HEK293 (cell line): ENCODE results near the gene MYLK3.

Experiments used
- BCL11A ChIP-seq: fragments of 450-650 bp; formaldehyde crosslinking; IDR thresholded peaks from 2 replicates; pipeline ENCODE4 v1.5.1; 2016; ENCODE audit warnings: low read depth, missing biosample characterization, missing genetic modification characterization
- GLIS2 ChIP-seq: fragments of 450-650 bp; formaldehyde crosslinking; IDR thresholded peaks from 2 replicates; pipeline ENCODE4 v1.5.1; 2016; ENCODE audit warnings: missing biosample characterization, missing genetic modification characterization
- IKZF3 ChIP-seq: fragments of 450-650 bp; IDR thresholded peaks from 2 replicates; pipeline ENCODE4 v1.5.0; 2018; ENCODE audit warnings: missing biosample characterization, mild to moderate bottlenecking, missing genetic modification characterization, moderate library complexity
- MZF1 ChIP-seq: fragments of 450-650 bp; formaldehyde crosslinking; IDR thresholded peaks from 2 replicates; pipeline ENCODE4 v1.5.1; 2017; ENCODE audit warnings: missing biosample characterization, missing genetic modification characterization, borderline replicate concordance
- PRDM1 ChIP-seq: fragments of 450-650 bp; formaldehyde crosslinking; IDR thresholded peaks from 2 replicates; pipeline ENCODE4; 2016; ENCODE audit warnings: missing biosample characterization, missing genetic modification characterization
- SP2 ChIP-seq: fragments of 450-650 bp; formaldehyde crosslinking; IDR thresholded peaks from 2 replicates; pipeline ENCODE4 v1.5.1; 2016; ENCODE audit warnings: missing biosample characterization, missing genetic modification characterization
- YY1 ChIP-seq: fragments of 450-650 bp; formaldehyde crosslinking; IDR thresholded peaks from 2 replicates; pipeline ENCODE4 v1.5.1; 2018; ENCODE audit warnings: missing biosample characterization, missing genetic modification characterization
- ZFP3 ChIP-seq: fragments of 450-650 bp; formaldehyde crosslinking; IDR thresholded peaks from 2 replicates; pipeline ENCODE4 v1.5.1; 2016; ENCODE audit warnings: low read depth, missing biosample characterization, missing genetic modification characterization
- ZNF155 ChIP-seq: fragments of 450-650 bp; formaldehyde crosslinking; IDR thresholded peaks from 2 replicates; pipeline ENCODE4 v1.5.1; 2016; ENCODE audit warnings: missing biosample characterization, missing genetic modification characterization
- ZNF214 ChIP-seq: fragments of 450-650 bp; formaldehyde crosslinking; IDR thresholded peaks from 2 replicates; pipeline ENCODE4 v1.5.1; 2017; ENCODE audit warnings: missing biosample characterization, mild to moderate bottlenecking, missing genetic modification characterization, borderline replicate concordance
- ZNF274 ChIP-seq, 2 experiments: fragments of 200-500 bp in 1 of 2; fragments of 450-650 bp in 1 of 2; sonication (Bioruptor generic) in 1 of 2; formaldehyde crosslinking in 1 of 2; IDR thresholded peaks; 2 replicates each; pipeline versions ENCODE4 v1.5.1 to v1.6.1; 2014 to 2016; ENCODE audit warnings: borderline replicate concordance in 1 of 2, inconsistent platforms in 1 of 2, low read length in 1 of 2, missing biosample characterization in 1 of 2, missing genetic modification characterization in 1 of 2
- ZNF311 ChIP-seq: fragments of 450-650 bp; formaldehyde crosslinking; IDR thresholded peaks from 2 replicates; pipeline ENCODE4 v1.5.1; 2017; ENCODE audit warnings: missing biosample characterization, missing genetic modification characterization, borderline replicate concordance
- ZNF324 ChIP-seq: fragments of 450-650 bp; formaldehyde crosslinking; IDR thresholded peaks from 2 replicates; pipeline ENCODE4 v1.5.1; 2016; ENCODE audit warnings: missing biosample characterization, missing genetic modification characterization
- ZNF366 ChIP-seq: fragments of 450-650 bp; formaldehyde crosslinking; conservative IDR thresholded peaks from 2 replicates; pipeline ENCODE4 v1.5.1; 2016; ENCODE audit warnings: missing biosample characterization, missing genetic modification characterization
- ZNF530 ChIP-seq: fragments of 450-650 bp; formaldehyde crosslinking; IDR thresholded peaks from 2 replicates; pipeline ENCODE4 v1.5.1; 2016; ENCODE audit warnings: low read depth, missing biosample characterization, missing genetic modification characterization
- ZNF596 ChIP-seq: fragments of 450-650 bp; IDR thresholded peaks from 2 replicates; pipeline ENCODE4 v1.5.0; 2018; ENCODE audit warnings: missing biosample characterization, mild to moderate bottlenecking, missing genetic modification characterization, moderate library complexity
- ZNF626 ChIP-seq: fragments of 450-650 bp; sonication (Bioruptor Pico); formaldehyde crosslinking; IDR thresholded peaks from 2 replicates; pipeline ENCODE4 v1.5.1; 2018; ENCODE audit warnings: missing biosample characterization, missing genetic modification characterization, inconsistent platforms
- ZNF658 ChIP-seq: fragments of 450-650 bp; formaldehyde crosslinking; IDR thresholded peaks from 2 replicates; pipeline ENCODE4; 2016; ENCODE audit warnings: missing biosample characterization, missing genetic modification characterization
- ZNF660 ChIP-seq: fragments of 450-650 bp; IDR thresholded peaks from 2 replicates; pipeline ENCODE4 v1.5.1; 2018; ENCODE audit warnings: missing biosample characterization, mild to moderate bottlenecking, missing genetic modification characterization
- ZNF776 ChIP-seq: fragments of 450-650 bp; formaldehyde crosslinking; IDR thresholded peaks from 2 replicates; pipeline ENCODE4 v1.5.0; 2017; ENCODE audit warnings: missing biosample characterization, missing genetic modification characterization, borderline replicate concordance
- ZNF843 ChIP-seq: fragments of 450-650 bp; formaldehyde crosslinking; IDR thresholded peaks from 2 replicates; pipeline ENCODE4 v1.5.1; 2016; ENCODE audit warnings: missing biosample characterization, missing genetic modification characterization
- ZSCAN23 ChIP-seq: fragments of 450-650 bp; formaldehyde crosslinking; IDR thresholded peaks from 2 replicates; pipeline ENCODE4 v1.5.1; 2016; ENCODE audit warnings: missing biosample characterization, missing genetic modification characterization
- TF ChIP-seq, protein P1 (sequence below): fragments of 450-650 bp; IDR thresholded peaks from 2 replicates; pipeline ENCODE4 v1.5.1; 2018; ENCODE audit warnings: missing biosample characterization, mild to moderate bottlenecking, missing genetic modification characterization
- TF ChIP-seq, protein P2 (sequence below): fragments of 450-650 bp; formaldehyde crosslinking; IDR thresholded peaks from 2 replicates; pipeline ENCODE4 v1.5.1; 2017; ENCODE audit warnings: missing biosample characterization, missing genetic modification characterization
- TF ChIP-seq, protein P3 (sequence below): fragments of 450-650 bp; formaldehyde crosslinking; IDR thresholded peaks from 2 replicates; pipeline ENCODE4 v1.5.1; 2016; ENCODE audit warnings: missing biosample characterization, missing genetic modification characterization
- TF ChIP-seq, protein P4 (sequence below): fragments of 450-650 bp; formaldehyde crosslinking; IDR thresholded peaks from 2 replicates; pipeline ENCODE4 v1.5.1; 2016; ENCODE audit warnings: missing biosample characterization, missing genetic modification characterization
- TF ChIP-seq, protein P5 (sequence below): fragments of 450-650 bp; formaldehyde crosslinking; IDR thresholded peaks from 2 replicates; pipeline ENCODE4 v1.5.1; 2016; ENCODE audit warnings: missing biosample characterization, missing genetic modification characterization
- TF ChIP-seq, protein P6 (sequence below): fragments of 450-650 bp; formaldehyde crosslinking; IDR thresholded peaks from 2 replicates; pipeline ENCODE4 v1.5.1; 2017; ENCODE audit warnings: missing biosample characterization, missing genetic modification characterization

MYLK3 gene

DNA sequence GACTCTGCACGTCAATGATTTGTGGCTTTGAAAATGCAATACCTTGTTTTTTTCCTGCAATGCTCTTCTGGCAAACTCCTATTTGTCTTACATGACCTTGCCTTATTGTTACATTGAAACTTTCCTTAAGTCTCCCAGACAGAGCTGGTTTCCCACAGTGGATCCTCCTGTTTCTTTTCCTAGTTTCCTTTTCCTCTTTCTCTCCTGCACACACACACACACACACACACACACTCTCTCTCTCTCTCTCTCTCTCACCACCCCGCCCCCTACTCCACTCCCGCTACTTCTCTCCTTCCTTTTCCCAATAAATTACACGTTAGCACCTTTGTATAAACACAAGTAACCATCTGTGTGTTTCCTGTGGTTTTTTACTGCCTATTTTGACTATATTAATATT, 56.4 kb downstream of the MYLK3 start (continued):
- no peak for TF ChIP-seq ZNF274 (IDR thresholded peaks at IDR 0.05; ENCODE audit: low read length)
- no peak for TF ChIP-seq ZNF274 (tag by site-specific recombination; IDR thresholded peaks at IDR 0.05; ENCODE audit: borderline replicate concordance)
- TF ChIP-seq IKZF3 (tag by site-specific recombination): no peak
- TF ChIP-seq ZNF596: 0 out of 2 replicates have a peak, but pooled peaks have one; percentile 17
- TF ChIP-seq ZNF155 (tag by site-specific recombination): no peak
- TF ChIP-seq, protein P1, sequence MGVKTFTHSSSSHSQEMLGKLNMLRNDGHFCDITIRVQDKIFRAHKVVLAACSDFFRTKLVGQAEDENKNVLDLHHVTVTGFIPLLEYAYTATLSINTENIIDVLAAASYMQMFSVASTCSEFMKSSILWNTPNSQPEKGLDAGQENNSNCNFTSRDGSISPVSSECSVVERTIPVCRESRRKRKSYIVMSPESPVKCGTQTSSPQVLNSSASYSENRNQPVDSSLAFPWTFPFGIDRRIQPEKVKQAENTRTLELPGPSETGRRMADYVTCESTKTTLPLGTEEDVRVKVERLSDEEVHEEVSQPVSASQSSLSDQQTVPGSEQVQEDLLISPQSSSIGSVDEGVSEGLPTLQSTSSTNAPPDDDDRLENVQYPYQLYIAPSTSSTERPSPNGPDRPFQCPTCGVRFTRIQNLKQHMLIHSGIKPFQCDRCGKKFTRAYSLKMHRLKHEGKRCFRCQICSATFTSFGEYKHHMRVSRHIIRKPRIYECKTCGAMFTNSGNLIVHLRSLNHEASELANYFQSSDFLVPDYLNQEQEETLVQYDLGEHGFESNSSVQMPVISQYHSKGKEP (tag by site-specific recombination): 0 out of 2 replicates have a peak, but pooled peaks have one; percentile 12
- no peak for TF ChIP-seq GLIS2
- TF ChIP-seq BCL11A: no peak
- TF ChIP-seq, protein P2, sequence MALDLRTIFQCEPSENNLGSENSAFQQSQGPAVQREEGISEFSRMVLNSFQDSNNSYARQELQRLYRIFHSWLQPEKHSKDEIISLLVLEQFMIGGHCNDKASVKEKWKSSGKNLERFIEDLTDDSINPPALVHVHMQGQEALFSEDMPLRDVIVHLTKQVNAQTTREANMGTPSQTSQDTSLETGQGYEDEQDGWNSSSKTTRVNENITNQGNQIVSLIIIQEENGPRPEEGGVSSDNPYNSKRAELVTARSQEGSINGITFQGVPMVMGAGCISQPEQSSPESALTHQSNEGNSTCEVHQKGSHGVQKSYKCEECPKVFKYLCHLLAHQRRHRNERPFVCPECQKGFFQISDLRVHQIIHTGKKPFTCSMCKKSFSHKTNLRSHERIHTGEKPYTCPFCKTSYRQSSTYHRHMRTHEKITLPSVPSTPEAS (tag by site-specific recombination): peak; percentile 89
- no peak for TF ChIP-seq YY1 (tag by site-specific recombination)
- TF ChIP-seq SP2: no peak
- TF ChIP-seq, protein P3, sequence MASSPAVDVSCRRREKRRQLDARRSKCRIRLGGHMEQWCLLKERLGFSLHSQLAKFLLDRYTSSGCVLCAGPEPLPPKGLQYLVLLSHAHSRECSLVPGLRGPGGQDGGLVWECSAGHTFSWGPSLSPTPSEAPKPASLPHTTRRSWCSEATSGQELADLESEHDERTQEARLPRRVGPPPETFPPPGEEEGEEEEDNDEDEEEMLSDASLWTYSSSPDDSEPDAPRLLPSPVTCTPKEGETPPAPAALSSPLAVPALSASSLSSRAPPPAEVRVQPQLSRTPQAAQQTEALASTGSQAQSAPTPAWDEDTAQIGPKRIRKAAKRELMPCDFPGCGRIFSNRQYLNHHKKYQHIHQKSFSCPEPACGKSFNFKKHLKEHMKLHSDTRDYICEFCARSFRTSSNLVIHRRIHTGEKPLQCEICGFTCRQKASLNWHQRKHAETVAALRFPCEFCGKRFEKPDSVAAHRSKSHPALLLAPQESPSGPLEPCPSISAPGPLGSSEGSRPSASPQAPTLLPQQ (tag by site-specific recombination): no peak
- TF ChIP-seq, protein P4, sequence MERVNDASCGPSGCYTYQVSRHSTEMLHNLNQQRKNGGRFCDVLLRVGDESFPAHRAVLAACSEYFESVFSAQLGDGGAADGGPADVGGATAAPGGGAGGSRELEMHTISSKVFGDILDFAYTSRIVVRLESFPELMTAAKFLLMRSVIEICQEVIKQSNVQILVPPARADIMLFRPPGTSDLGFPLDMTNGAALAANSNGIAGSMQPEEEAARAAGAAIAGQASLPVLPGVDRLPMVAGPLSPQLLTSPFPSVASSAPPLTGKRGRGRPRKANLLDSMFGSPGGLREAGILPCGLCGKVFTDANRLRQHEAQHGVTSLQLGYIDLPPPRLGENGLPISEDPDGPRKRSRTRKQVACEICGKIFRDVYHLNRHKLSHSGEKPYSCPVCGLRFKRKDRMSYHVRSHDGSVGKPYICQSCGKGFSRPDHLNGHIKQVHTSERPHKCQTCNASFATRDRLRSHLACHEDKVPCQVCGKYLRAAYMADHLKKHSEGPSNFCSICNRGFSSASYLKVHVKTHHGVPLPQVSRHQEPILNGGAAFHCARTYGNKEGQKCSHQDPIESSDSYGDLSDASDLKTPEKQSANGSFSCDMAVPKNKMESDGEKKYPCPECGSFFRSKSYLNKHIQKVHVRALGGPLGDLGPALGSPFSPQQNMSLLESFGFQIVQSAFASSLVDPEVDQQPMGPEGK (tag by site-specific recombination): no peak
- TF ChIP-seq, protein P5, sequence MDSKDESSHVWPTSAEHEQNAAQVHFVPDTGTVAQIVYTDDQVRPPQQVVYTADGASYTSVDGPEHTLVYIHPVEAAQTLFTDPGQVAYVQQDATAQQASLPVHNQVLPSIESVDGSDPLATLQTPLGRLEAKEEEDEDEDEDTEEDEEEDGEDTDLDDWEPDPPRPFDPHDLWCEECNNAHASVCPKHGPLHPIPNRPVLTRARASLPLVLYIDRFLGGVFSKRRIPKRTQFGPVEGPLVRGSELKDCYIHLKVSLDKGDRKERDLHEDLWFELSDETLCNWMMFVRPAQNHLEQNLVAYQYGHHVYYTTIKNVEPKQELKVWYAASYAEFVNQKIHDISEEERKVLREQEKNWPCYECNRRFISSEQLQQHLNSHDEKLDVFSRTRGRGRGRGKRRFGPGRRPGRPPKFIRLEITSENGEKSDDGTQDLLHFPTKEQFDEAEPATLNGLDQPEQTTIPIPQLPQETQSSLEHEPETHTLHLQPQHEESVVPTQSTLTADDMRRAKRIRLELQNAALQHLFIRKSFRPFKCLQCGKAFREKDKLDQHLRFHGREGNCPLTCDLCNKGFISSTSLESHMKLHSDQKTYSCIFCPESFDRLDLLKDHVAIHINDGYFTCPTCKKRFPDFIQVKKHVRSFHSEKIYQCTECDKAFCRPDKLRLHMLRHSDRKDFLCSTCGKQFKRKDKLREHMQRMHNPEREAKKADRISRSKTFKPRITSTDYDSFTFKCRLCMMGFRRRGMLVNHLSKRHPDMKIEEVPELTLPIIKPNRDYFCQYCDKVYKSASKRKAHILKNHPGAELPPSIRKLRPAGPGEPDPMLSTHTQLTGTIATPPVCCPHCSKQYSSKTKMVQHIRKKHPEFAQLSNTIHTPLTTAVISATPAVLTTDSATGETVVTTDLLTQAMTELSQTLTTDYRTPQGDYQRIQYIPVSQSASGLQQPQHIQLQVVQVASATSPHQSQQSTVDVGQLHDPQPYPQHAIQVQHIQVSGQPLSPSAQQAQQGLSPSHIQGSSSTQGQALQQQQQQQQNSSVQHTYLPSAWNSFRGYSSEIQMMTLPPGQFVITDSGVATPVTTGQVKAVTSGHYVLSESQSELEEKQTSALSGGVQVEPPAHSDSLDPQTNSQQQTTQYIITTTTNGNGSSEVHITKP (tag by site-specific recombination): no peak
- peak; percentile 47; the same call in 1 of the 2 replicates for TF ChIP-seq ZFP3 (tag by site-specific recombination)
- TF ChIP-seq ZSCAN23 (tag by site-specific recombination): no peak
- no peak for TF ChIP-seq ZNF214
- TF ChIP-seq ZNF366 (tag by site-specific recombination): no peak
- TF ChIP-seq ZNF776 (tag by site-specific recombination): no peak
- no peak for TF ChIP-seq ZNF658 (tag by site-specific recombination)
- no peak for TF ChIP-seq ZNF626 (tag by site-specific recombination)
- TF ChIP-seq ZNF660 (tag by site-specific recombination): no peak
- no peak for TF ChIP-seq ZNF324
- TF ChIP-seq PRDM1 (tag by site-specific recombination): peak; percentile 64; the same call in 1 of the 2 replicates
- no peak for TF ChIP-seq MZF1 (tag by site-specific recombination)
- TF ChIP-seq ZNF843: no peak
- no peak for TF ChIP-seq ZNF530
- no peak for TF ChIP-seq ZNF311 (tag by site-specific recombination)
- TF ChIP-seq, protein P6, sequence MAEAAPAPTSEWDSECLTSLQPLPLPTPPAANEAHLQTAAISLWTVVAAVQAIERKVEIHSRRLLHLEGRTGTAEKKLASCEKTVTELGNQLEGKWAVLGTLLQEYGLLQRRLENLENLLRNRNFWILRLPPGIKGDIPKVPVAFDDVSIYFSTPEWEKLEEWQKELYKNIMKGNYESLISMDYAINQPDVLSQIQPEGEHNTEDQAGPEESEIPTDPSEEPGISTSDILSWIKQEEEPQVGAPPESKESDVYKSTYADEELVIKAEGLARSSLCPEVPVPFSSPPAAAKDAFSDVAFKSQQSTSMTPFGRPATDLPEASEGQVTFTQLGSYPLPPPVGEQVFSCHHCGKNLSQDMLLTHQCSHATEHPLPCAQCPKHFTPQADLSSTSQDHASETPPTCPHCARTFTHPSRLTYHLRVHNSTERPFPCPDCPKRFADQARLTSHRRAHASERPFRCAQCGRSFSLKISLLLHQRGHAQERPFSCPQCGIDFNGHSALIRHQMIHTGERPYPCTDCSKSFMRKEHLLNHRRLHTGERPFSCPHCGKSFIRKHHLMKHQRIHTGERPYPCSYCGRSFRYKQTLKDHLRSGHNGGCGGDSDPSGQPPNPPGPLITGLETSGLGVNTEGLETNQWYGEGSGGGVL: peak; percentile 29; the same call in 1 of the 2 replicates
